IMR-90 (cell line): ENCODE results near the gene VPS13C. TPM values are rescaled to one million over a fixed set of nuclear protein-coding genes. Genes with fewer than 3 reads are reported as not detected.

Source experiments
- ATAC-seq: fragments of 200-7000 bp; cut with Tn5 transposase; 2 replicates; pipeline ENCODE4 v1.9.1; 2020; ENCODE audit warnings: low read depth, mild to moderate bottlenecking, moderate library complexity
- BruUV-seq: library from RNA; stranded (reverse); fragments of 400-500 nt; replicated peaks from 2 replicates; lab custom pipeline; 2021; lab: Mats Ljungman, UMichigan
- CTCF ChIA-PET: fragments of 300-600 bp; formaldehyde crosslinking; extraction: SDS; loops from one replicate; lab custom pipeline; 2021; ENCODE audit warnings: antibody characterized with exemption; lab: Yijun Ruan, JAX
- POLR2A ChIA-PET: fragments of 300-600 bp; sonication (Branson Sonifier 250); formaldehyde crosslinking; loops from one replicate; lab custom pipeline; 2022; ENCODE audit warnings: antibody characterized with exemption; ENCODE audit not compliant: unreplicated experiment; lab: Charles Lee
- DNase-seq: peaks from one replicate; pipeline ENCODE4 v3.0.0; 2013
- H2AFZ ChIP-seq: replicated peaks from 2 replicates; pipeline ENCODE3; 2013; ENCODE audit warnings: low read length, mild to moderate bottlenecking; ENCODE audit not compliant: poor library complexity
- H2AK5ac ChIP-seq: 2 replicates; pipeline ENCODE4 v1.6.1; 2013; ENCODE audit warnings: low read depth, low read length, inconsistent platforms
- H2AK9ac ChIP-seq: replicated peaks from 2 replicates; pipeline ENCODE3; 2013; ENCODE audit warnings: mild to moderate bottlenecking, low read depth, low read length, moderate library complexity; ENCODE audit not compliant: poor library complexity
- H2BK120ac ChIP-seq: 2 replicates; pipeline ENCODE4 v1.6.1; 2013; ENCODE audit warnings: low read depth, low read length, inconsistent platforms
- H2BK15ac ChIP-seq: 3 replicates; pipeline ENCODE4 v1.6.1; 2013; ENCODE audit warnings: low read depth, low read length, inconsistent platforms
- H2BK20ac ChIP-seq: 2 replicates; pipeline ENCODE4 v1.6.1; 2013; ENCODE audit warnings: low read depth, mild to moderate bottlenecking, inconsistent platforms, low read length, moderate library complexity
- H2BK5ac ChIP-seq: 2 replicates; pipeline ENCODE4 v1.6.1; 2013; ENCODE audit warnings: mild to moderate bottlenecking, low read depth, low read length, inconsistent platforms; ENCODE audit not compliant: poor library complexity, severe bottlenecking
- H3K14ac ChIP-seq: replicated peaks from 2 replicates; pipeline ENCODE4 v1.6.1; 2013; ENCODE audit warnings: low read depth, low read length, inconsistent platforms
- H3K18ac ChIP-seq: 2 replicates; pipeline ENCODE4 v1.6.1; 2013; ENCODE audit warnings: low read depth, low read length, control low read depth
- H3K23ac ChIP-seq: 2 replicates; pipeline ENCODE4 v1.6.1; 2013; ENCODE audit warnings: low read depth, low read length, inconsistent platforms
- H3K27ac ChIP-seq: 2 replicates; pipeline ENCODE4 v1.5.1; 2013; ENCODE audit warnings: mild to moderate bottlenecking, control low read depth, low read length; ENCODE audit not compliant: insufficient read depth
- H3K27me3 ChIP-seq: 2 replicates; pipeline ENCODE4 v1.6.1; 2013; ENCODE audit warnings: low read length; ENCODE audit not compliant: control insufficient read depth, insufficient read depth
- H3K36me3 ChIP-seq: 2 replicates; pipeline ENCODE4 v1.6.1; 2013; ENCODE audit warnings: low read length, mixed read lengths; ENCODE audit not compliant: control insufficient read depth, insufficient read depth
- H3K4ac ChIP-seq: 2 replicates; pipeline ENCODE4 v1.6.1; 2013; ENCODE audit warnings: low read depth, low read length, inconsistent platforms
- H3K4me1 ChIP-seq: 2 replicates; pipeline ENCODE4 v1.6.1; 2013; ENCODE audit warnings: low read length, mixed read lengths; ENCODE audit not compliant: control insufficient read depth, insufficient read depth
- H3K4me2 ChIP-seq: 2 replicates; pipeline ENCODE4 v1.6.1; 2013; ENCODE audit warnings: low read depth, mild to moderate bottlenecking, control low read depth, low read length, moderate library complexity
- H3K4me3 ChIP-seq: 2 replicates; pipeline ENCODE4 v1.5.1; 2013; ENCODE audit warnings: low read depth, mild to moderate bottlenecking, control low read depth, low read length, moderate library complexity; ENCODE audit not compliant: insufficient read depth
- H3K56ac ChIP-seq: 2 replicates; pipeline ENCODE4 v1.6.1; 2013; ENCODE audit warnings: low read length, inconsistent platforms; ENCODE audit not compliant: insufficient read depth; ENCODE audit errors: extremely low read depth
- H3K79me1 ChIP-seq, 2 experiments: 2 replicates each; pipeline ENCODE4 v1.6.1; 2013; ENCODE audit warnings: low read length in 2 of 2, inconsistent platforms in 1 of 2, low read depth in 1 of 2
- H3K9ac ChIP-seq: 2 replicates; pipeline ENCODE4 v1.6.1; 2013; ENCODE audit warnings: low read depth, low read length, control low read depth
- H3K9me1 ChIP-seq: 2 replicates; pipeline ENCODE4 v1.6.1; 2013; ENCODE audit warnings: low read length, inconsistent platforms; ENCODE audit not compliant: insufficient read depth
- H3K9me3 ChIP-seq: 2 replicates; pipeline ENCODE4 v1.6.1; 2013; ENCODE audit warnings: low read length; ENCODE audit not compliant: control insufficient read depth, insufficient read depth
- H4K20me1 ChIP-seq: 2 replicates; pipeline ENCODE4 v1.6.1; 2013; ENCODE audit warnings: low read length, inconsistent platforms; ENCODE audit not compliant: insufficient read depth
- H4K5ac ChIP-seq: 2 replicates; pipeline ENCODE4 v1.6.1; 2013; ENCODE audit warnings: mild to moderate bottlenecking, low read depth, low read length, control low read depth
- H4K8ac ChIP-seq, 2 experiments: 2 replicates each; pipeline ENCODE4 v1.6.1; 2013; ENCODE audit warnings: low read depth in 2 of 2, low read length in 2 of 2, control low read depth in 1 of 2, inconsistent platforms in 1 of 2
- H4K91ac ChIP-seq: 2 replicates; pipeline ENCODE4 v1.6.1; 2013; ENCODE audit warnings: low read depth, low read length, inconsistent platforms; ENCODE audit not compliant: insufficient read depth
- FOS ChIP-seq: fragments of 150-350 bp; IDR thresholded peaks from 2 replicates; pipeline ENCODE4 v1.6.1; 2016; ENCODE audit warnings: low read depth, low read length
- MAFK ChIP-seq: IDR thresholded peaks from 2 replicates; pipeline ENCODE4 v1.6.1; 2012; ENCODE audit warnings: low read depth, low read length, improper control_type of control experiment
- MXI1 ChIP-seq: IDR thresholded peaks from 2 replicates; pipeline ENCODE4 v1.6.1; 2012; ENCODE audit warnings: low read depth, mild to moderate bottlenecking, low read length, moderate library complexity, borderline replicate concordance
- WGBS, 2 experiments: methylation state at CpG; one replicate each; pipeline versions ENCODE4 v1.1.5 to v1.1.7; 2013; ENCODE audit warnings: missing lambda C conversion rate in 2 of 2; ENCODE audit not compliant: insufficient read length in 1 of 2; ENCODE audit errors: extremely low coverage in 2 of 2; 5-methylcytosine and 5-hydroxymethylcytosine counted together
- dilution Hi-C: fragments of 300-500 bp; cut with HindIII; formaldehyde crosslinking; loops from one replicate; pipeline ENCODE4 v1.14.3; 2018; ENCODE audit warnings: low sequenced_read_pairs; ENCODE audit not compliant: unreplicated experiment
- in situ Hi-C: fragments of 300-500 bp; cut with MboI; formaldehyde crosslinking; loops from 3 replicates; pipeline ENCODE4 v1.14.3; 2019; ENCODE audit warnings: low sequenced_read_pairs, inconsistent platforms, mixed read lengths
- intact Hi-C: fragments of 100-400 bp; cut with micrococcal nuclease; formaldehyde crosslinking; loops from 2 replicates; pipeline ENCODE4 v1.10.0; 2022
- polyA plus RNA-seq, 3 experiments: library from polyadenylated mRNA; depleted of rRNA; stranded (reverse); fragments of >200 nt; gene quantifications; 2 replicates each; pipeline ENCODE4 v1.2.3, GENCODE V29; 2012; ENCODE audit warnings: low replicate concordance in 1 of 3
- total RNA-seq: library from RNA; depleted of rRNA; stranded (reverse); fragments of >200 nt; gene quantifications from 2 replicates; pipeline ENCODE4 v1.2.3, GENCODE V29; 2012

VPS13C gene
- total and polyA plus RNA-seq, 2 of the 4 experiments (the other 2 are of a cell fraction), result 8.1 to 32.8 TPM

GRCh38 chr15:62046078-62046743 lies 14.0 kb downstream of the VPS13C start:
- Histone ChIP-seq H3K23ac (no peak overlapping the region), H2BK15ac (no peak overlapping the region), H3K4me2 (no peak overlapping the region), H3K18ac (no peak overlapping the region), H3K4ac (no peak overlapping the region), H4K20me1 (peaks cover 6% of the 10 kb centered on the region; the same call in 1 of the 2 replicates), H3K9me1 (no peaks in the 10 kb centered on the region), H2BK120ac (no peak overlapping the region), H3K9ac (no peak overlapping the region), H3K4me1 (no peaks in the 10 kb centered on the region), H3K79me1 (peaks cover 15 to 17% of the 10 kb centered on the region in 2 experiments; a peak in 3 of 4 replicates), H3K9me3 (no peaks in the 10 kb centered on the region), H2AK5ac (no peak overlapping the region), H2AFZ (no peak overlapping the region), H4K91ac (no peak overlapping the region), H3K27me3 (no peaks in the 10 kb centered on the region), H4K5ac (no peak overlapping the region), H3K14ac (no peak overlapping the region), H4K8ac (no peak overlapping the region), H3K36me3 (no peaks in the 10 kb centered on the region), H3K4me3 (no peak overlapping the region), H2BK5ac (no peak overlapping the region), H2BK20ac (no peak overlapping the region), H3K56ac (no peak overlapping the region), H2AK9ac (no peak overlapping the region), H3K27ac (no peak overlapping the region)
- in situ Hi-C loops, result no loop called here
- ATAC-seq (no peak), DNase-seq (no peak)
- WGBS, 2 experiments, result no CpG with 5 or more reads among the region's 5 CpGs
- POLR2A ChIA-PET, result no interaction called here
- intact Hi-C loops, result no loop called here
- dilution Hi-C loops, result no loop called here
- TF ChIP-seq FOS, result no peak
- TF ChIP-seq MXI1, result no peak
- no peak for TF ChIP-seq MAFK
- CTCF ChIA-PET, result no interaction called here
- no TSS peak for BruUV-seq
